Hepatocyte (in vitro differentiated cells): ENCODE data around the gene ZFP36. TPM values are rescaled to one million over a fixed set of nuclear protein-coding genes. Genes with fewer than 3 reads are reported as not detected.

Experiments
- DNase-seq: peaks from one replicate; pipeline ENCODE4 v3.0.0-alpha.2; 2016; ENCODE audit warnings: low spot score
- H2AFZ ChIP-seq: fragments of 200-600 bp; sonication (generic); 2 replicates; pipeline ENCODE4 v1.6.0; 2016; ENCODE audit warnings: antibody characterized with exemption, mild to moderate bottlenecking
- H3K27ac ChIP-seq: fragments of 200-600 bp; sonication (generic); 2 replicates; pipeline ENCODE4 v1.5.1; 2016; ENCODE audit warnings: mild to moderate bottlenecking
- H3K27me3 ChIP-seq: fragments of 200-600 bp; sonication (generic); 2 replicates; pipeline ENCODE4 v1.6.1; 2016
- H3K36me3 ChIP-seq: fragments of 200-600 bp; sonication (generic); replicated peaks from 2 replicates; pipeline ENCODE4 v1.5.1; 2016; ENCODE audit warnings: low read depth; ENCODE audit not compliant: insufficient read depth
- H3K4me1 ChIP-seq: fragments of 200-600 bp; sonication (generic); 2 replicates; pipeline ENCODE4 v1.5.1; 2016; ENCODE audit warnings: mild to moderate bottlenecking, moderate library complexity; ENCODE audit not compliant: insufficient read depth
- H3K4me2 ChIP-seq: fragments of 200-600 bp; sonication (generic); 2 replicates; pipeline ENCODE4 v1.6.0; 2016
- H3K4me3 ChIP-seq: fragments of 200-600 bp; sonication (generic); 2 replicates; pipeline ENCODE4 v1.5.1; 2016; ENCODE audit warnings: mild to moderate bottlenecking
- H3K79me2 ChIP-seq: fragments of 200-600 bp; sonication (generic); 2 replicates; pipeline ENCODE4 v1.6.0; 2017; ENCODE audit warnings: mild to moderate bottlenecking
- H3K9me2 ChIP-seq: fragments of 200-600 bp; sonication (generic); replicated peaks from 2 replicates; pipeline ENCODE4 v1.6.0; 2017; ENCODE audit warnings: mild to moderate bottlenecking; ENCODE audit not compliant: insufficient read depth
- H3K9me3 ChIP-seq: fragments of 200-600 bp; sonication (generic); 2 replicates; pipeline ENCODE4 v1.5.1; 2016; ENCODE audit warnings: low read depth, mild to moderate bottlenecking
- H4K20me1 ChIP-seq: fragments of 200-600 bp; sonication (generic); 2 replicates; pipeline ENCODE4 v1.6.0; 2016; ENCODE audit warnings: mild to moderate bottlenecking; ENCODE audit not compliant: insufficient read depth, poor library complexity, severe bottlenecking
- CTCF ChIP-seq: fragments of 200-600 bp; sonication (generic); IDR thresholded peaks from 2 replicates; pipeline ENCODE4 v1.5.1; 2016; ENCODE audit warnings: antibody characterized with exemption, mild to moderate bottlenecking; ENCODE audit not compliant: poor library complexity
- EZH2 ChIP-seq: fragments of 200-600 bp; sonication (generic); IDR thresholded peaks from 2 replicates; pipeline ENCODE4 v1.6.1; 2016; ENCODE audit warnings: antibody characterized with exemption, mild to moderate bottlenecking, borderline replicate concordance
- EZH2phosphoT487 ChIP-seq: fragments of 200-600 bp; sonication (generic); IDR thresholded peaks from one replicate; pipeline ENCODE4 v1.6.1; 2018; ENCODE audit warnings: antibody characterized with exemption, mild to moderate bottlenecking, low read depth, moderate library complexity; ENCODE audit not compliant: unreplicated experiment, severe bottlenecking
- WGBS: methylation state at CpG from one replicate; pipeline ENCODE4 v1.1.6; 2016; ENCODE audit warnings: low lambda C conversion rate; ENCODE audit errors: missing lambda C conversion rate; 5-methylcytosine and 5-hydroxymethylcytosine counted together
- polyA plus RNA-seq: library from polyadenylated mRNA; unstranded; fragments of >200 nt; fragmentation: Nextera tagmentation; extraction: Ambion mirVana; gene quantifications from 2 replicates; pipeline ENCODE4 v1.2.1, GENCODE V29; 2016
- total RNA-seq: library from RNA; depleted of rRNA; stranded (reverse); fragments of >200 nt; gene quantifications from 2 replicates; pipeline ENCODE4 v1.2.3, GENCODE V29; 2014

ZFP36 gene
- total and polyA plus RNA-seq, 2 experiments from 2014 or later: 95.8 to 1,034 TPM

DNA sequence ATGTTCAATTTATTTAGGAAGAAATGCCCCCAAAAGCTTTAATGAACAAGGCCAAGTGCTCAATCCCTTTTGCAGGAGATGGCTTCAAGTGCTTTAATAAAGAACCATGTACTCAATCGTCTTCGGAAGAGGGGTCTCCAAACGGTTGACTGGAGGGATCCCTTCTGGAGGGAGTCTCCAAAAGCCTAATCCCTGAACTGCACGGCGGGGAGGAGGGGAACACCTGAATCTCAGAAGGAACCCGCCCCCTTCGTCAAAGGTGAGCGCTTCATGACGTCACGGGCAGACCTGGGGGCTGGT, 16.2 kb upstream of the ZFP36 start:
- H3K36me3 ChIP-seq: no peaks in the 10 kb centered on the region

DNA sequence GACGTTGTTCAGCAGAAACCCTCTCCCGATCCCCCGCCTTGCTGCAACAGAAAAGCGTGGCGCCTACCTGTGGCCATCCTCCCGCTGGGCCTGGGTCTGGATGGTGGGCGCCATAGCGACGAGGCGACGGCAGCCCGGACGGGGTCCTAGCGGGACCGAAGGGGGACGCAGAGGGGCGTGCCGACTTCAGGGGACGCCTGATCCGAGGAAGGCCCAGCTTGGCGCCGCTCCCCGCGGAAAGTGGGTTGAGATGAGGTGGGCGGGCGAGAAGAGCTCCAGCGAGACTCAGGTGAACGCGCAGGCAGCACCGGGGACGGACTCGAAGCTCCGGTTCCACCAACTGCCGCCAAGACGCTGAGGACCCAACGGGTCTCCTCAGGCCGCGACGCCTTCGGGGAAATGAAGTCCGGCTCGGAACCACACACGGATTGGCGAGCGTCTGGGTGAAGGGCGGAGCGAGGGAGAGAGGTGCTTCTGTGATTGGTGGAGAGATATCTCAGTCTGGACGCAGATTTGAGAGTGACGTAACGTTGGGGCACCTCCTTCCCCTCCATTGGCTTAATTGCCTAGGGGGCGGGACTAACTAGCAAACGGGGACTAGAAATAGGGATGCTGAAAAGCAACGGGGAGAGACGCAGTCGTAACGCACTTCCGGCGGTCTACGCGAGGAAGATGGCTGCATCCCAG, 15.8 kb upstream of the ZFP36 start, which contains the start of the genes MED29 and PAF1:
Gene MED29, plus strand, starts transcription at position 628 of the 687 bp plus-strand sequence. Its CDS starts 45 bp downstream, at position 673.
Gene PAF1, minus strand, starts transcription at position 356 of the 687 bp plus-strand sequence. Its CDS starts 242 bp downstream, at position 114.
- Histone ChIP-seq H3K79me2 (peaks cover 38% of the 10 kb centered on the region), H3K4me3 (peak within 1 kb of the TSS; percentile 60), H3K9me2 (no peaks in the 10 kb centered on the region), H4K20me1 (no peaks in the 10 kb centered on the region), H3K36me3 (no peaks in the 10 kb centered on the region), H3K9me3 (no peaks in the 10 kb centered on the region), H3K4me2 (peak within 1 kb of the TSS; percentile 97), H3K4me1 (peaks cover 15% of the 10 kb centered on the region), H3K27ac (peak within 1 kb of the TSS; percentile 97), H3K27me3 (no peaks in the 10 kb centered on the region), H2AFZ (peak within 1 kb of the TSS; percentile 26)
- 1% methylated on average over 58 of the region's 60 CpGs for WGBS
- peak; percentile 99 for DNase-seq
- TF ChIP-seq EZH2 (no peak), EZH2phosphoT487 (no peak), CTCF (peak; percentile 31)

More for the DNA sequence above, 16.2 kb upstream of the ZFP36 start:
- H3K9me2 ChIP-seq: no peaks in the 10 kb centered on the region
- 2% methylated on average over 10 of the region's 10 CpGs for WGBS
- H3K4me1 ChIP-seq: peaks cover 15% of the 10 kb centered on the region
- DNase-seq: peak; percentile 91
- peaks cover 38% of the 10 kb centered on the region for H3K79me2 ChIP-seq
- H4K20me1 ChIP-seq: no peaks in the 10 kb centered on the region
- peak overlapping the region; percentile 42 for H3K4me3 ChIP-seq
- peak overlapping the region; percentile 97 for H3K27ac ChIP-seq
- H3K4me2 ChIP-seq: peak overlapping the region; percentile 91
- H3K9me3 ChIP-seq: no peaks in the 10 kb centered on the region
- peak overlapping the region; percentile 24 for H2AFZ ChIP-seq
- TF ChIP-seq EZH2phosphoT487 (no peak), EZH2 (no peak), CTCF (no peak)
- no peaks in the 10 kb centered on the region for H3K27me3 ChIP-seq

- peak; percentile 95 for DNase-seq
- peak overlapping the region; percentile 100 for H3K27ac ChIP-seq
- no peaks in the 10 kb centered on the region for H3K9me3 ChIP-seq
- H3K79me2 ChIP-seq: peaks cover 14% of the 10 kb centered on the region
- H3K9me2 ChIP-seq: no peaks in the 10 kb centered on the region
- H3K36me3 ChIP-seq: no peaks in the 10 kb centered on the region
- TF ChIP-seq CTCF (peak; percentile 94), EZH2 (no peak)
- H2AFZ ChIP-seq: no peak overlapping the region
- no peaks in the 10 kb centered on the region for H4K20me1 ChIP-seq
- H3K27me3 ChIP-seq: no peaks in the 10 kb centered on the region
- 55% methylated on average over 13 of the region's 17 CpGs for WGBS
- peaks cover 32% of the 10 kb centered on the region for H3K4me1 ChIP-seq
- H3K4me3 ChIP-seq: no peak overlapping the region
- H3K4me2 ChIP-seq: peak overlapping the region; percentile 64
Observed at GRCh38 chr19:39397360-39398296, 9.0 kb upstream of the ZFP36 start.
